OCI-M2 (cell line): ENCODE data around the gene NOTCH3.
A peak's percentile ranks its signal among the peaks of the same experiment; 100 is the strongest.

Source experiments
- DNase-seq: peaks from one replicate; lab custom pipeline; 2025; ENCODE audit not compliant: unreplicated experiment; lab: John Stamatoyannopoulos, UW

NOTCH3 gene

GRCh38 chr19:15125232-15126067 lies 75.3 kb downstream of the NOTCH3 start:
- peak; percentile 90 for DNase-seq

- DNase-seq, result no peak
Observed at GRCh38 chr19:15124572-15125231, 76.1 kb downstream of the NOTCH3 start.

GRCh38 chr19:15123900-15124299 lies 76.9 kb downstream of the NOTCH3 start:
- DNase-seq, result no peak

- no peak for DNase-seq
Observed at GRCh38 chr19:15123031-15123890, 77.5 kb downstream of the NOTCH3 start.

- no peak for DNase-seq
Observed at GRCh38 chr19:15122331-15123030, 78.3 kb downstream of the NOTCH3 start.

- DNase-seq, result no peak
Observed at GRCh38 chr19:15120135-15121026, 80.4 kb downstream of the NOTCH3 start.

- no peak for DNase-seq
Observed at GRCh38 chr19:15118789-15119494, 81.9 kb downstream of the NOTCH3 start.

- DNase-seq, result no peak
Observed at GRCh38 chr19:15118248-15118647, 82.5 kb downstream of the NOTCH3 start.

- no peak for DNase-seq
Observed at GRCh38 chr19:15116856-15117255, 83.9 kb downstream of the NOTCH3 start.

- DNase-seq, result no peak
Observed at GRCh38 chr19:15115762-15116615, 84.8 kb downstream of the NOTCH3 start.

- DNase-seq, result no peak
Observed at GRCh38 chr19:15115080-15115479, 85.7 kb downstream of the NOTCH3 start.

GRCh38 chr19:15114153-15114540 lies 86.6 kb downstream of the NOTCH3 start:
- no peak for DNase-seq

- DNase-seq, result no peak
Observed at GRCh38 chr19:15113245-15114152, 87.3 kb downstream of the NOTCH3 start.

- no peak for DNase-seq
Observed at GRCh38 chr19:15112385-15112784, 88.4 kb downstream of the NOTCH3 start.

GRCh38 chr19:15111758-15112157 lies 89.0 kb downstream of the NOTCH3 start:
- no peak for DNase-seq

GRCh38 chr19:15110418-15110815 lies 90.4 kb downstream of the NOTCH3 start:
- DNase-seq, result no peak

GRCh38 chr19:15109768-15110417 lies 90.9 kb downstream of the NOTCH3 start:
- no peak for DNase-seq
